COLO668 (cell line): ENCODE data around the gene CD300LB.
"Not testable (repeated sequence)": the region's sequence is repeated elsewhere in the genome, so short reads cannot be mapped to it uniquely, and the experiment has no call there.

Experiments used
- DNase-seq: peaks from one replicate; lab custom pipeline; 2025; ENCODE audit not compliant: unreplicated experiment; lab: John Stamatoyannopoulos, UW

The CD300LB gene

DNA sequence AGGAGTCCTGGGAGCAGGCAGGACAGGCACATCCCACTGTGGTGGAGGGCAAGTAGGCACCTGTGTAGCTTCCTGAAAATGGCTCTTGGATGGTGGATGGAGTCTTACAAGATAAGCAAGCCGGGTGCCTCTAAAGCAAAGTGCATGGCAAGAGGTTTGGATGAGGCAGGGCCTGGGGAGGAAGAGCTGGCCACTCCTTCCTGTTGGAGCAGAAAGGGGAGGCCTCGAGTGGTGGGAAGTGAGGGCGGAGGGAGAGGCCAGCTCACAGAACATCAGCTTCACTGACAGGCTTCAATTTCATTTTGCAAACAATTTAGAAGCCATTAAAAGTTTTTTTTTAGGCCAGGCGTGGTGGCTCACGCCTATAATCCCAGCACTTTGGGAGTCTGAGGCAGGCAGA, 33.8 kb downstream of the CD300LB start:
- DNase-seq, result no peak

- DNase-seq, result peak; percentile 43
Observed at GRCh38 chr17:74493331-74493833, 37.9 kb downstream of the CD300LB start.

DNA sequence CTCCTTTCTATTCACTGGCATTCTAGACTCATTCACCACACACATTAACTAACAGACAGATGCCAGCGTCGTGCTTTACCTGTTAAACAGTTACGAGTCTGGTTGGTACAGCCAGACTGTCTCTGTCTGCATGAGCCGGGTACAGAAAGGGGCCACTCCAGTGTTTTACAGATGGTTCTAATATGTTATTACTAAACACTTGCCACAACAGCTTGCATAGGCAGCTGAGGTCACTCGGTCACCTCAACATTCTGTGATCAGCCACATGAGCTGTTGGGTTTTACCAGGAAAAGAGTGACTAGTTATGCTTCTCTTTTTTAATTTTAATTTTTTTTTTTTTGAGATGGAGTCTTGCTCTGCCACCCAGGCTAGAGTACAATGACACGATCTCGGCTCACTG, 39.6 kb downstream of the CD300LB start:
- DNase-seq, result no peak

DNA sequence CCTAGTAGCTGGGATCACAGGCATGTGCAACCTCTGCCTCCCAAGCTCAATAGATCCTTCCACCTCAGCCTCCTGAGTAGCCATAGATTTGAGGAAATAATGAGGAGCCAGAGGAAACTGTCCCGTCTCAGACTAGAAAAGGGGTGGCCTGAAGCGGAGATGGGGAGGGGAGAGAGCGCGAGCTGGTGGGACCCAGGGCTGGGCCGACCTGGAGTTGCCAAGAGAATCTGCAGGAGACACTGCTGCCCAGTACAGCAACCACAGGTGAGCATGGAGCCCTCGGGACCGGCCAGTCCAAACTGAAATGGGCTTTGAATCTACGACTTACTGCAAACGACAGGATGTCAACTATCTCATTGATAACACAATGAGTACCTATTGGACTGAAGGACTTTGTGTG, 40.6 kb downstream of the CD300LB start:
- no peak for DNase-seq

DNA sequence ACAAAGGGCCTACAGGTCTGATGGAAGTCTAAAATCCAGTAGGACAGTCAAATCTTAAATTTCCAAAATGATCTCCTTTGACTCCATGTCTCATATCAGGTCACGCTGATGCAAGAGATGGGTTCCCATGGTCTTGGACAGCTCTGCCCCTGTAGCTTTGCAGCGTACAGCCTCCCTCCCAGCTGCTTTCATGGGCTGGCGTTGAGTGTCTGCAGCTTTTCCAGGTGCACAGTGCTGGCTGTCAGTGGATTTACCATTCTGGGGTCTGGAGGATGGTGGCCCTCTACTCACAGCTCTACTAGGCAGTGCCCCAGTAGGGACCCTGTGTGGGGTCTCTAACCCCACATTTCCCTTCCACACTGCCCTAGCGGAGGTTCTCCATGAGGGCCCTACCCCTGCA, 43.0 kb downstream of the CD300LB start:
- not testable (repeated sequence) for DNase-seq

DNA sequence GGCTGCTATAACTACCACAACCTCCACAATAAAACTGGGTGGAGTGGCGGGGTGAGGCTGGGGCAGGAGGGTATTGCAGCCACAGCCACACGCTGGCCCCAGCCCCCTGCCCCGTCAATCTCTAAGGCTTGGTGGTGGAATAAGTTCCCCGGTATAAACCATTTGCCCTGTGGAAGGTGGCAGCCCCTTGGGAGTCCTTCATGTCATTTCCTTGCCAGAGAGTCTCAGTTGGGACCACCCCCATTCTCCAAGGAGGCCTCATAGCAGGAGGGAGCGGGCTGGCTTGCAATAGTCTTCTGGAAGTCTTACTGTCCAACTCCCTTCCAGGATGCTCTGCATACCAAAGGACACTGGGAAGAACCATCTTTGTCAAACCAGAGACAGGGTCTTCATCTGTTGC, 45.4 kb downstream of the CD300LB start:
- no peak for DNase-seq

- DNase-seq, result no peak
Observed at GRCh38 chr17:74485022-74485743, 46.1 kb downstream of the CD300LB start.

GRCh38 chr17:74484066-74484465, 47.2 kb downstream of the CD300LB start:
- no peak for DNase-seq

DNA sequence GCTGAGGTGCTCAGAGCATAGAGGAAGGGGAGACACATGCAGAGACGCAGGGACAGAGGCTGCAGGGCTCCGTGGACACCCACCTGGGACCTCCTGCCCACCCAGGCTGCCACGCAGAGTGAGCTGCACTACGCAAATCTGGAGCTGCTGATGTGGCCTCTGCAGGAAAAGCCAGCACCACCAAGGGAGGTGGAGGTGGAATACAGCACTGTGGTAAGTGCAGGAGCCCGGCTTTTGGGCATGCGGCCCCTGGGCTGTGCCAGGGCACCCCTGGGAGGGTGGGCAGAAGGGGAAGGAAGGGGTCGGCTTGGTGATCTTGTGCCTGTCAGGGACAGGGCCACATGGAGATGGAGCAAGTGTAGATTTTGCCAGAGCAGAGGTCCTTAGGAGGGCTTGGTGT, 49.7 kb downstream of the CD300LB start:
- no peak for DNase-seq

- no peak for DNase-seq
Observed at GRCh38 chr17:74480290-74480689, 51.0 kb downstream of the CD300LB start.

DNA sequence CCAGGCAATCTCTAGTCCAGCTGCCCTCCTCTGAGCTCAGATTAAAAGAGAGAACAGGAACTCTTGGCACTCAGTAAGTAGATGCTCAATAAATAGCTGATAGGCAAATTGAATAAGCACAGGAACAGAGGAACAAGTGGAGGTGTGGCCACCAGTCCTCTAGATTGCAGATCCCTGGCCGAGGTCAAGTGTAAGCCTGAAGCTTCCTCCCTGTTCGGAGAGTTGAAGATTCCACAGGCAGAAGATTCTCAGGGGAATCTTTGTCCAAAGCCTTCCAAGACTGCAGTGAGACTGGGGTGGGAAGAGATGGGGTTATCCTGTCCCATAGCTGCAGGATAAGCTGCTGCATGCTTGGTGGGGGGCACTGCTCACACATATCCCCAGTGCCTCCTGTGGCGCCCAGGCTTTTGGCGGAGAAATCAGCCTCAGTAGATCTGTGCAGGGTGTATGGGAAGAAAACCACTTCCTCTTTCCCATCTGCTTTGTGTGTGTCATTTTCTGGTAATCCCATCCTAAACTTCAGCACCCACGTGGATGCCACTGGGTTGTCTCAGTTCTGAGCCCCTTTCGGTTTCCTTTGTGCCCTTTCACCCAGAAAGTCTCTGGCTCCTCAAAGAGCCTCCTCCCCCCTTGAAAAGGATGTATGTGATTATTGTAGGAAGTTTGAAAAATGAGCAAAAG, 52.7 kb downstream of the CD300LB start:
- no peak for DNase-seq

DNA sequence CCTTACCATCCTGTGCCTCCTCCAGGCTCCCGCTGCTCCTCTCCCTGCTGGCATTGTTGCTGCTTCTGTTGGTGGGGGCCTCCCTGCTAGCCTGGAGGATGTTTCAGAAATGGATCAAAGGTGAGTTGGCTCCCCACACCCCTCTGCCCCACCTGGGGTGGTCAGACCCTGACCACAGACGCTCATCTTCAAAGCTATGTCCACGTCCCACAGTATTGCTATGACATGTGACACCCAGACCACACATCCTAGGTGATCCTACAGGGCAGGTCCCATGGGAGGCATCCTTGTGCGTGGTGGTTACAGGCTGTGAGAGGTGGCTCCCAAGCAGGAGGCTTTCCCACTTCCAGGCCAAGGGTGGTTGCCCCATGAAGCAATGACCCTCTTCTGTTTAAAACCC, 53.9 kb downstream of the CD300LB start:
- DNase-seq, result no peak

- DNase-seq, result no peak
Observed at GRCh38 chr17:74475189-74475588, 56.1 kb downstream of the CD300LB start.

- DNase-seq, result no peak
Observed at GRCh38 chr17:74474043-74474792, 57.1 kb downstream of the CD300LB start.

- DNase-seq, result no peak
Observed at GRCh38 chr17:74473294-74473693, 58.0 kb downstream of the CD300LB start.

GRCh38 chr17:74472890-74473289, 58.4 kb downstream of the CD300LB start:
- DNase-seq, result no peak

GRCh38 chr17:74471341-74471740, 59.9 kb downstream of the CD300LB start:
- DNase-seq, result no peak
